ENCODE measurements around the gene LRRC26.

Gene LRRC26

GRCh38 chr9:137134191-137134590 is 35.7 kb downstream of the LRRC26 start:
- no peak overlapping the region for H3K4me3 ChIP-seq (ENCODE audit: low read length)
- DNase-seq (ENCODE audit: low read depth) = no peak
- TF ChIP-seq CTCF (conservative IDR thresholded peaks at IDR 0.05; ENCODE audit: low read depth, low read length) = no peak

- H3K4me3 ChIP-seq (ENCODE audit: low read length) = peak overlapping the region; percentile 72
- DNase-seq (ENCODE audit: low read depth) = no peak
- no peak for TF ChIP-seq CTCF (conservative IDR thresholded peaks at IDR 0.05; ENCODE audit: low read depth, low read length)
These were observed 39.6 kb downstream of the LRRC26 start for GRCh38 chr9:137130176-137130755.

- DNase-seq (ENCODE audit: low read depth) = peak; percentile 68
- no peak for TF ChIP-seq CTCF (conservative IDR thresholded peaks at IDR 0.05; ENCODE audit: low read depth, low read length)
- H3K4me3 ChIP-seq (ENCODE audit: low read length) = peak overlapping the region; percentile 72
These were observed 40.2 kb downstream of the LRRC26 start for GRCh38 chr9:137129456-137130175.

GRCh38 chr9:137128862-137129455 is 40.9 kb downstream of the LRRC26 start:
- peak overlapping the region; percentile 72 for H3K4me3 ChIP-seq (ENCODE audit: low read length)
- no peak for DNase-seq (ENCODE audit: low read depth)
- TF ChIP-seq CTCF (conservative IDR thresholded peaks at IDR 0.05; ENCODE audit: low read depth, low read length) = no peak

GRCh38 chr9:137128158-137128861 is 41.5 kb downstream of the LRRC26 start:
- H3K4me3 ChIP-seq (ENCODE audit: low read length) = peak overlapping the region; percentile 72
- no peak for DNase-seq (ENCODE audit: low read depth)
- no peak for TF ChIP-seq CTCF (conservative IDR thresholded peaks at IDR 0.05; ENCODE audit: low read depth, low read length)

GRCh38 chr9:137127301-137128157 is 42.3 kb downstream of the LRRC26 start:
- DNase-seq (ENCODE audit: low read depth) = no peak
- no peak overlapping the region for H3K4me3 ChIP-seq (ENCODE audit: low read length)
- no peak for TF ChIP-seq CTCF (conservative IDR thresholded peaks at IDR 0.05; ENCODE audit: low read depth, low read length)

All from retinal pigment epithelial cell (primary cell).